ENCODE measurements around the gene TRAPPC2B. TPM values are rescaled to one million over a fixed set of nuclear protein-coding genes. Genes with fewer than 3 reads are reported as not detected.
A peak's percentile ranks its signal among the peaks of the same experiment; 100 is the strongest.

TRAPPC2B gene
- total RNA-seq, 4 donors from 2014 or later: 4.8 to 20.6 (median 18.8) TPM

- DNase-seq (ENCODE audit: low spot score in 2 of 2): peak; percentile 82 to 91
- peak within 1 kb of the TSS; percentile 53 to 88 (median 75) for H3K27ac ChIP-seq
- H3K4me3 ChIP-seq: peak within 1 kb of the TSS; percentile 52 to 83 (median 66)
- peaks cover 0 to 41% (median 11%) of the 10 kb centered on the region in 3 donors for H3K36me3 ChIP-seq
- peaks cover 0 to 57% (median 6%) of the 10 kb centered on the region in 4 donors for H3K9me3 ChIP-seq
- WGBS, 2 donors: 1 to 2% methylated on average over 43 to 57 of the region's 71 CpGs
- peaks cover 0 to 20% (median 13%) of the 10 kb centered on the region in 4 donors for H3K4me1 ChIP-seq
- H3K27me3 ChIP-seq: peaks cover 0 to 5% of the 10 kb centered on the region in 2 donors
- TF ChIP-seq EP300 (IDR thresholded peaks at IDR 0.05): peak in 1 of 2 donors; percentile 74
- peak in 1 of 5 experiments; percentile 18 for TF ChIP-seq CTCF (IDR thresholded peaks at IDR 0.05)
- TF ChIP-seq POLR2A (IDR thresholded peaks at IDR 0.05): peak in 1 of 2 donors; percentile 54
These were observed 42.9 kb upstream of the TRAPPC2B start, which contains the start of gene ZNF543 for GRCh38 chr19:57320180-57321084. TSS of gene ZNF543 (plus strand) at chr19:57320472. CDS start at chr19:57320854, 382 bp downstream.

- WGBS, 2 donors: 36 to 43% methylated on average over 8 of the region's 8 CpGs
- Histone ChIP-seq H3K4me1 (peaks cover 0 to 20% (median 13%) of the 10 kb centered on the region in 4 donors), H3K4me3 (peak overlapping the region; percentile 52 to 83 (median 66)), H3K27ac (peak overlapping the region in 3 of 4 donors; percentile 72 to 88 (median 78)), H3K27me3 (peaks cover 0 to 5% of the 10 kb centered on the region in 2 donors), H3K9me3 (peaks cover 0 to 58% (median 10%) of the 10 kb centered on the region in 4 donors), H3K36me3 (peaks cover 0 to 47% (median 16%) of the 10 kb centered on the region in 3 donors)
- no peak for TF ChIP-seq CTCF (IDR thresholded peaks at IDR 0.05)
- TF ChIP-seq EP300 (IDR thresholded peaks at IDR 0.05): no peak
- no peak for TF ChIP-seq POLR2A (IDR thresholded peaks at IDR 0.05)
- DNase-seq (ENCODE audit: low spot score in 2 of 2): no peak
These were observed 42.2 kb upstream of the TRAPPC2B start for GRCh38 chr19:57321116-57321515.

GRCh38 chr19:57321751-57322150 is 41.6 kb upstream of the TRAPPC2B start:
- Histone ChIP-seq H3K27ac (no peak overlapping the region), H3K27me3 (peaks cover 0 to 5% of the 10 kb centered on the region in 2 donors), H3K36me3 (peaks cover 6 to 54% (median 23%) of the 10 kb centered on the region in 3 donors), H3K9me3 (peaks cover 0 to 63% (median 13%) of the 10 kb centered on the region in 4 donors), H3K4me3 (peak overlapping the region in 1 of 4 donors; percentile 83), H3K4me1 (peaks cover 0 to 20% (median 13%) of the 10 kb centered on the region in 4 donors)
- WGBS, 2 donors: 63 to 70% methylated on average over 3 of the region's 3 CpGs
- DNase-seq (ENCODE audit: low spot score in 2 of 2): no peak
- TF ChIP-seq POLR2A (IDR thresholded peaks at IDR 0.05) (no peak), CTCF (IDR thresholded peaks at IDR 0.05) (no peak), EP300 (IDR thresholded peaks at IDR 0.05) (no peak)

GRCh38 chr19:57324992-57325391 is 38.4 kb upstream of the TRAPPC2B start:
- no peak for DNase-seq (ENCODE audit: low spot score in 2 of 2)
- TF ChIP-seq EP300 (IDR thresholded peaks at IDR 0.05): no peak
- TF ChIP-seq POLR2A (IDR thresholded peaks at IDR 0.05): no peak
- TF ChIP-seq CTCF (IDR thresholded peaks at IDR 0.05): no peak
- Histone ChIP-seq H3K27me3 (no peaks in the 10 kb centered on the region), H3K9me3 (peaks cover 0 to 86% (median 25%) of the 10 kb centered on the region in 4 donors), H3K4me1 (peaks cover 0 to 16% (median 13%) of the 10 kb centered on the region in 4 donors), H3K27ac (no peak overlapping the region), H3K36me3 (peaks cover 23 to 86% (median 48%) of the 10 kb centered on the region in 3 donors), H3K4me3 (no peak overlapping the region)

GRCh38 chr19:57327993-57328392 is 35.4 kb upstream of the TRAPPC2B start:
- Histone ChIP-seq H3K9me3 (peaks cover 3 to 98% (median 36%) of the 10 kb centered on the region in 4 donors), H3K4me1 (no peaks in the 10 kb centered on the region), H3K36me3 (peaks cover 23 to 96% (median 48%) of the 10 kb centered on the region in 3 donors), H3K27me3 (no peaks in the 10 kb centered on the region), H3K4me3 (no peak overlapping the region), H3K27ac (no peak overlapping the region)
- TF ChIP-seq CTCF (IDR thresholded peaks at IDR 0.05): no peak
- no peak for TF ChIP-seq POLR2A (IDR thresholded peaks at IDR 0.05)
- no peak for TF ChIP-seq EP300 (IDR thresholded peaks at IDR 0.05)
- 76 to 81% methylated on average over 8 of the region's 8 CpGs for WGBS, 2 donors
- DNase-seq (ENCODE audit: low spot score in 2 of 2): no peak

Measured in tibial nerve (tissue), 4 donors.